ENCODE results near the gene CAPN2.

Gene CAPN2

DNA sequence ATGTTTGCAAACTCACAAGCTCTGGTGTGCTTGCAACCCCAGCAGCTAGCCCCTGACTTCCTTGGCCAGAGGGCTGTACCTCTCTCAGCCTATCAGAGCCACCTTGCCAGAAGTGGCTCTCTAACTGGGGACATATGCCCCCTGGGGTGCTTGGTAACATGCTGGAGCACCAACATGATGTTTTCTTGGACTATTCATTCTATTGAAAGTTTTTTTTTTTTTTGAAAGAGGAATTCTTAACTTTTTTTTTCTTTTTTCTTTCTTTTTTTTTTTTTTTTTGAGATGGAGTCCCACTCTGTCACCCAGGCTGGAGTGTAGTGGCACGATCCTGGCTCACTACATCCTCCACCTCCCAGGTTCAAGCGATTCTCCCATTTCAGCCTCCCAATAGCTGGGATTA lies 32.2 kb upstream of the CAPN2 start:
- Histone ChIP-seq H3K36me3 (ENCODE audit: control insufficient read depth in 1 of 2, insufficient read depth in 2 of 2, low read length in 2 of 2) (no peaks in the 10 kb centered on the region), H3K27ac (ENCODE audit: low read depth, low read length) (no peak overlapping the region), H3K9me3 (ENCODE audit: control insufficient read depth in 1 of 2, low read length in 2 of 2) (no peaks in the 10 kb centered on the region), H3K27me3 (ENCODE audit: control insufficient read depth in 1 of 2, insufficient read depth in 2 of 2, low read length in 2 of 2) (no peaks in the 10 kb centered on the region), H3K4me3 (ENCODE audit: low read depth in 1 of 2, low read length in 2 of 2) (no peak overlapping the region), H3K4me1 (ENCODE audit: control insufficient read depth in 1 of 2, insufficient read depth in 2 of 2, low read length in 2 of 2) (no peaks in the 10 kb centered on the region), H3K9ac (ENCODE audit: low read depth in 1 of 2, low read length in 2 of 2) (no peak overlapping the region)

GRCh38 chr1:223682502-223682901 lies 29.8 kb upstream of the CAPN2 start:
- Histone ChIP-seq H3K36me3 (ENCODE audit: control insufficient read depth in 1 of 2, insufficient read depth in 2 of 2, low read length in 2 of 2) (no peaks in the 10 kb centered on the region), H3K4me3 (ENCODE audit: low read depth in 1 of 2, low read length in 2 of 2) (no peak overlapping the region), H3K27me3 (ENCODE audit: control insufficient read depth in 1 of 2, insufficient read depth in 2 of 2, low read length in 2 of 2) (no peaks in the 10 kb centered on the region), H3K9ac (ENCODE audit: low read depth in 1 of 2, low read length in 2 of 2) (no peak overlapping the region), H3K27ac (ENCODE audit: low read depth, low read length) (no peak overlapping the region), H3K9me3 (ENCODE audit: control insufficient read depth in 1 of 2, low read length in 2 of 2) (no peaks in the 10 kb centered on the region), H3K4me1 (ENCODE audit: control insufficient read depth in 1 of 2, insufficient read depth in 2 of 2, low read length in 2 of 2) (no peaks in the 10 kb centered on the region)

DNA sequence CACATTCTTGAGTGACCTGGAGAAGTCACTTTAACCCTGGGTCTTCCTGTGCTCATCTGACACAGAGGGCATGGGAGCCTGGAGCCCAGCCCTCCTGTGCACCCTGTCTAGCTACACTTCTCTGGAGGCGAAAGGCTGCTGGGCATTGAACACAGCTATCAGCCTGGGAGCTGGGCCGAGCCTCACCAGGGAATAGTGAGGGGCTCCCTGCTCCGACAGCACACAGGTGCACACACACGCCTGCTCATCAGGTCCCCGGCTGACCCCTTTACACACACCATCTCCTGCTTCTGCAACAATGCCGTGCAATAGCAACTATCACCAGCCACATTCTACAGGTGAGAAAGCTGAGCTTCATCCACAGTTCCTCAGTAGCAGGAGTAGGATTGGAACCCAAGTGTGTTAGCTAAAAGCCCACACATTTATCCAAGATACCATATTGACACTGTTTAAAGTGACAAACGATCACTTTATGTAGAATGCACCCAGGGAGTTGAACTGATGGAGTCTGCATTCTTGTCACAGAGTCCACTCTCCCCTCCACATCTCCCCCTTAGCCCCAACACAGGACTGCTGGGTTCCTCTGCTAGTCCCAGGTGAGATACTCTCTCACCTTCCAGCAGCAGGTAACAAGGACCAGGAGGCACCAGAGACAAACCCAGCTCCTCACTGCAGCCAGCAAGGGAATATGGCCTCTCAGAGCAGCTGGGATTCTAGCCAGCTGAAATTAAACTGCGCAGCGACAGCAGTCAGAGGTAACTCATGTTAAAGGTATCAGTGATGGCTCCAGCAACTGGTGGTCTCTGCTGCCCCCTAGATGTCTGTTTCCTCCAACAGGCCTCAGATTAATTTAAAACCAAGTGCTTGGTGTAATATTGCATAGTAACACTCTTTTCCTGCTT lies 28.5 kb upstream of the CAPN2 start:
- no peaks in the 10 kb centered on the region for H3K4me1 ChIP-seq (ENCODE audit: control insufficient read depth in 1 of 2, insufficient read depth in 2 of 2, low read length in 2 of 2)
- H3K9ac ChIP-seq (ENCODE audit: low read depth in 1 of 2, low read length in 2 of 2), result no peak overlapping the region
- no peak overlapping the region for H3K4me3 ChIP-seq (ENCODE audit: low read depth in 1 of 2, low read length in 2 of 2)
- no peaks in the 10 kb centered on the region for H3K27me3 ChIP-seq (ENCODE audit: control insufficient read depth in 1 of 2, insufficient read depth in 2 of 2, low read length in 2 of 2)
- no peak overlapping the region for H3K27ac ChIP-seq (ENCODE audit: low read depth, low read length)
- H3K9me3 ChIP-seq (ENCODE audit: control insufficient read depth in 1 of 2, low read length in 2 of 2), result no peaks in the 10 kb centered on the region
- H3K36me3 ChIP-seq (ENCODE audit: control insufficient read depth in 1 of 2, insufficient read depth in 2 of 2, low read length in 2 of 2), result no peaks in the 10 kb centered on the region

- H3K4me3 ChIP-seq (ENCODE audit: low read depth in 1 of 2, low read length in 2 of 2), result no peak overlapping the region
- no peaks in the 10 kb centered on the region for H3K9me3 ChIP-seq (ENCODE audit: control insufficient read depth in 1 of 2, low read length in 2 of 2)
- H3K27ac ChIP-seq (ENCODE audit: low read depth, low read length), result no peak overlapping the region
- no peak overlapping the region for H3K9ac ChIP-seq (ENCODE audit: low read depth in 1 of 2, low read length in 2 of 2)
- H3K27me3 ChIP-seq (ENCODE audit: control insufficient read depth in 1 of 2, insufficient read depth in 2 of 2, low read length in 2 of 2), result no peaks in the 10 kb centered on the region
- H3K4me1 ChIP-seq (ENCODE audit: control insufficient read depth in 1 of 2, insufficient read depth in 2 of 2, low read length in 2 of 2), result no peaks in the 10 kb centered on the region
- H3K36me3 ChIP-seq (ENCODE audit: control insufficient read depth in 1 of 2, insufficient read depth in 2 of 2, low read length in 2 of 2), result no peaks in the 10 kb centered on the region
Observed at GRCh38 chr1:223684488-223684792, 27.9 kb upstream of the CAPN2 start.

DNA sequence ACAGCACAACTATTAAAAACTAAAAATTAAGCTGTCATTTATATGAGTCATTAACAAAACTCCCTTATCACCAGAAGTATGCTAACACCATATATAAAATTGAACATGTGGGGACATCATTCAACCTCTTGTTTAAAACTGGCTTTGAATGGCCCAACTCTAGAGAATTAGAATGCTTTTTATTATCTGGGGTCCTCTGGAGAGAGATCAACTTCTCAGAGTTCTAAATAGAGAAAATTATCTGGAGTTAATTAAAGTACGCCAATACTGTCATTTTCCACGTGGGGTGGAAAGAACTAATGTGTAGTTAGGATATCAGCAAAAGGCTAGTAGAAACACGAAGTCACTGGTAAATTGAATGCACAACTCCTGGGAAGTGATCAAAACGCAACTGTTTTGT lies 21.2 kb upstream of the CAPN2 start:
- no peak overlapping the region for H3K4me3 ChIP-seq (ENCODE audit: low read depth in 1 of 2, low read length in 2 of 2)
- H3K27ac ChIP-seq (ENCODE audit: low read depth, low read length), result no peak overlapping the region
- H3K36me3 ChIP-seq (ENCODE audit: control insufficient read depth in 1 of 2, insufficient read depth in 2 of 2, low read length in 2 of 2), result no peaks in the 10 kb centered on the region
- no peak overlapping the region for H3K9ac ChIP-seq (ENCODE audit: low read depth in 1 of 2, low read length in 2 of 2)
- H3K9me3 ChIP-seq (ENCODE audit: control insufficient read depth in 1 of 2, low read length in 2 of 2), result no peaks in the 10 kb centered on the region
- no peaks in the 10 kb centered on the region for H3K27me3 ChIP-seq (ENCODE audit: control insufficient read depth in 1 of 2, insufficient read depth in 2 of 2, low read length in 2 of 2)
- no peaks in the 10 kb centered on the region for H3K4me1 ChIP-seq (ENCODE audit: control insufficient read depth in 1 of 2, insufficient read depth in 2 of 2, low read length in 2 of 2)

- no peaks in the 10 kb centered on the region for H3K4me1 ChIP-seq (ENCODE audit: control insufficient read depth in 1 of 2, insufficient read depth in 2 of 2, low read length in 2 of 2)
- no peaks in the 10 kb centered on the region for H3K36me3 ChIP-seq (ENCODE audit: control insufficient read depth in 1 of 2, insufficient read depth in 2 of 2, low read length in 2 of 2)
- H3K27ac ChIP-seq (ENCODE audit: low read depth, low read length), result no peak overlapping the region
- no peak overlapping the region for H3K4me3 ChIP-seq (ENCODE audit: low read depth in 1 of 2, low read length in 2 of 2)
- no peaks in the 10 kb centered on the region for H3K9me3 ChIP-seq (ENCODE audit: control insufficient read depth in 1 of 2, low read length in 2 of 2)
- H3K9ac ChIP-seq (ENCODE audit: low read depth in 1 of 2, low read length in 2 of 2), result no peak overlapping the region
- no peaks in the 10 kb centered on the region for H3K27me3 ChIP-seq (ENCODE audit: control insufficient read depth in 1 of 2, insufficient read depth in 2 of 2, low read length in 2 of 2)
Observed at GRCh38 chr1:223695014-223695548, 17.3 kb upstream of the CAPN2 start.

DNA sequence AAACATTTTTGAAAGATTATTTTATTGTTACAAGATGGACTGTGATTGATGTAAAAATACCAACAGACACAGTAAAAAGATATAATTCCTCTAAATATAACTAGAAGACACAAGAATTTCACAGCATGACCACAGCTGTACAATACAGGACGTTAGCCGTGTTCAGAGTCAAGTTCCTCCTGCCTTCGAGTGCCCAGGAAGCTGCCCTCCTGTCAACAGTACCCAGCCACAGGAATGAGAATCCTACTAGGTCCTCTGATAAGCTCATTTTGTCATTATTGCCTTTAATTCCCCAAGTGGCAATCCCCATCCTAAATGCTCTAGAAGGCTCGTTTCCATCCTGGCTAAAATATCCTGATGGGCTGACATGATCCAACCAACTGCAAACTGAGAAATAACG lies 16.4 kb upstream of the CAPN2 start:
- H3K4me1 ChIP-seq (ENCODE audit: control insufficient read depth in 1 of 2, insufficient read depth in 2 of 2, low read length in 2 of 2), result peaks cover 0 to 7% of the 10 kb centered on the region in 2 donors
- no peaks in the 10 kb centered on the region for H3K36me3 ChIP-seq (ENCODE audit: control insufficient read depth in 1 of 2, insufficient read depth in 2 of 2, low read length in 2 of 2)

DNA sequence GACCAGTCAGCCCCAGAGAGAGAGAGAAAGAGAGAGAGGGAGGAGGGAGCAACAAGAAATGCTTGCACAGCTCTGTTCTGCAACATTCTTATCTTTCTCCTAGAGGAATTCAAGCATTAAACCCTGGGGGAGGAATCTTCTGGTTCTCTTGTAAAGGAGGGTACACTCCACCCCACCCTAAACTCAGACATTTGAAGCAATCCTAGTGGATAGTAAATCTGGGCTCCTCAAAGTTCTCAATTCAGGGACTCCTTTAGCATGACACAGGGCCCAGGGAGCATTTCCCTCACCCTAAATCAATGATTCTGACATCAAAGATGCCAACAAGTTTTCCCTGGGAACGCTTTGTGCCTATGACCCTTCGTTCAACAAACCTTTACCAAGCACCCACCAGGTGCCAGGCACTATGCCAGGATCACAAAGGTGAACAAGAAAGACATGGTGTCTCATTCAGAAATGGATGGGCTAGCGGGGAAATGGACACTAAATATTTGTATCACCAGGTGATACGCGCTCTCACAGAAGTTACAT lies 11.9 kb upstream of the CAPN2 start:
- H3K9ac ChIP-seq (ENCODE audit: low read depth in 1 of 2, low read length in 2 of 2), result no peak overlapping the region
- no peak overlapping the region for H3K27ac ChIP-seq (ENCODE audit: low read depth, low read length)
- peaks cover 11 to 17% of the 10 kb centered on the region in 2 donors for H3K4me1 ChIP-seq (ENCODE audit: control insufficient read depth in 1 of 2, insufficient read depth in 2 of 2, low read length in 2 of 2)
- H3K9me3 ChIP-seq (ENCODE audit: control insufficient read depth in 1 of 2, low read length in 2 of 2), result no peaks in the 10 kb centered on the region
- H3K27me3 ChIP-seq (ENCODE audit: control insufficient read depth in 1 of 2, insufficient read depth in 2 of 2, low read length in 2 of 2), result no peaks in the 10 kb centered on the region
- H3K4me3 ChIP-seq (ENCODE audit: low read depth in 1 of 2, low read length in 2 of 2), result no peak overlapping the region
- no peaks in the 10 kb centered on the region for H3K36me3 ChIP-seq (ENCODE audit: control insufficient read depth in 1 of 2, insufficient read depth in 2 of 2, low read length in 2 of 2)

More for the DNA sequence above, 16.4 kb upstream of the CAPN2 start:
- H3K9me3 ChIP-seq (ENCODE audit: control insufficient read depth in 1 of 2, low read length in 2 of 2), result no peaks in the 10 kb centered on the region
- no peak overlapping the region for H3K4me3 ChIP-seq (ENCODE audit: low read depth in 1 of 2, low read length in 2 of 2)
- H3K27ac ChIP-seq (ENCODE audit: low read depth, low read length), result no peak overlapping the region
- H3K27me3 ChIP-seq (ENCODE audit: control insufficient read depth in 1 of 2, insufficient read depth in 2 of 2, low read length in 2 of 2), result no peaks in the 10 kb centered on the region
- no peak overlapping the region for H3K9ac ChIP-seq (ENCODE audit: low read depth in 1 of 2, low read length in 2 of 2)

GRCh38 chr1:223700942-223701637 lies 11.2 kb upstream of the CAPN2 start:
- peak overlapping the region; percentile 76 for H3K27ac ChIP-seq (ENCODE audit: low read depth, low read length)
- no peaks in the 10 kb centered on the region for H3K9me3 ChIP-seq (ENCODE audit: control insufficient read depth in 1 of 2, low read length in 2 of 2)
- peaks cover 11 to 21% of the 10 kb centered on the region in 2 donors for H3K4me1 ChIP-seq (ENCODE audit: control insufficient read depth in 1 of 2, insufficient read depth in 2 of 2, low read length in 2 of 2)
- H3K4me3 ChIP-seq (ENCODE audit: low read depth in 1 of 2, low read length in 2 of 2), result no peak overlapping the region
- no peaks in the 10 kb centered on the region for H3K36me3 ChIP-seq (ENCODE audit: control insufficient read depth in 1 of 2, insufficient read depth in 2 of 2, low read length in 2 of 2)
- H3K9ac ChIP-seq (ENCODE audit: low read depth in 1 of 2, low read length in 2 of 2), result no peak overlapping the region
- no peaks in the 10 kb centered on the region for H3K27me3 ChIP-seq (ENCODE audit: control insufficient read depth in 1 of 2, insufficient read depth in 2 of 2, low read length in 2 of 2)

Measured in duodenal mucosa (tissue), 2 donors.